HG02610 (cell line): ENCODE measurements around the gene VASP.

ENCODE experiments used
- ATAC-seq: cut with Tn5 transposase; IDR thresholded peaks from one replicate; pipeline ENCODE4 v1.9.1; 2021; ENCODE audit warnings: mild to moderate bottlenecking, moderate library complexity; ENCODE audit not compliant: unreplicated experiment

VASP gene

GRCh38 chr19:45473682-45474605 is 33.3 kb upstream of the VASP start:
- ATAC-seq, result no peak

DNA sequence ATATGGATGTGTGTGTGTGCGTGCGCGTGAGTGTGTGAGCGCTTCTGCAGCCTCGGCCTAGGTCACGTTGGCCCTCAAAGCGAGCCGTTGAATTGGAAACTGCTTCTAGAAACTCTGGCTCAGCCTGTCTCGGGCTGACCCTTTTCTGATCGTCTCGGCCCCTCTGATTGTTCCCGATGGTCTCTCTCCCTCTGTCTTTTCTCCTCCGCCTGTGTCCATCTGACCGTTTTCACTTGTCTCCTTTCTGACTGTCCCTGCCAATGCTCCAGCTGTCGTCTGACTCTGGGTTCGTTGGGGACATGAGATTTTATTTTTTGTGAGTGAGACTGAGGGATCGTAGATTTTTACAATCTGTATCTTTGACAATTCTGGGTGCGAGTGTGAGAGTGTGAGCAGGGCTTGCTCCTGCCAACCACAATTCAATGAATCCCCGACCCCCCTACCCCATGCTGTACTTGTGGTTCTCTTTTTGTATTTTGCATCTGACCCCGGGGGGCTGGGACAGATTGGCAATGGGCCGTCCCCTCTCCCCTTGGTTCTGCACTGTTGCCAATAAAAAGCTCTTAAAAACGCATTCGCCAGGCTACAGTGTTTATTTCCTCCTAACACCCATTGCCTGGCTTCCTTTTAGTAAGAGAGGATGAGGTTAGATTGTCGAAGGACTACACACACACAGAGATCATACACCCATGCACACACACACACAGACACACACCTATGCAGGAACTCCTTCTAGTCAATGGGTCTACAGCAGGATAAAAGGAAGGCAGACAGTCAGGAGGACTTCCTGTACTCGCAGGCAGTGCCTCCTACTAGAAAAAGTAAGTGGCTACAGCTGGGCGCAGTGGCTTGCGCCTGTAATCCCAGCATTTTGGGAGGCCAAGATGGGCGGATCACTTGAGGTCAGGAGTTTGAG is 32.4 kb upstream of the VASP start:
- no peak for ATAC-seq

- no peak for ATAC-seq
These were observed 31.6 kb upstream of the VASP start for GRCh38 chr19:45475537-45476291.

GRCh38 chr19:45476304-45476703 is 31.0 kb upstream of the VASP start:
- no peak for ATAC-seq

DNA sequence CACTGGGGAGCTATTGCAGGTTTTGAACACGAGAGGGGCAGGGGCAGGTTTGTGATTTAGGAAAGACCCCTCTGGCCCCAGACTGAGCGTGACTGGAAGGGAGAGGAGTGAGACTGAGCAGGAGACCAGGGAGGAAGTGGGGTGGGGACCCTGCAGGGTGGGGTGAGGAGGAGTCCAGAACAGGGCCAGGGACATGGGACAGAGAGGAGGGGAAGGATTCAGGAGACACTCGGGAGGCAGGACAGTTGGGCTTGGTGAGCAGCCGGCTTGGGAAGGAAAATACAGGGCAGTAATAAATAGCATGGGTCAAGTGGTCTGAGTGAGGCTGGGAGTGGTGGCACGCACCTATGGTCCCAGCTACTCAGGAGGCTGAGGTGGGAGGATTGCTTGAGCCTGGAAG is 30.1 kb upstream of the VASP start:
- no peak for ATAC-seq

GRCh38 chr19:45477713-45478453 is 29.4 kb upstream of the VASP start:
- ATAC-seq, result no peak

DNA sequence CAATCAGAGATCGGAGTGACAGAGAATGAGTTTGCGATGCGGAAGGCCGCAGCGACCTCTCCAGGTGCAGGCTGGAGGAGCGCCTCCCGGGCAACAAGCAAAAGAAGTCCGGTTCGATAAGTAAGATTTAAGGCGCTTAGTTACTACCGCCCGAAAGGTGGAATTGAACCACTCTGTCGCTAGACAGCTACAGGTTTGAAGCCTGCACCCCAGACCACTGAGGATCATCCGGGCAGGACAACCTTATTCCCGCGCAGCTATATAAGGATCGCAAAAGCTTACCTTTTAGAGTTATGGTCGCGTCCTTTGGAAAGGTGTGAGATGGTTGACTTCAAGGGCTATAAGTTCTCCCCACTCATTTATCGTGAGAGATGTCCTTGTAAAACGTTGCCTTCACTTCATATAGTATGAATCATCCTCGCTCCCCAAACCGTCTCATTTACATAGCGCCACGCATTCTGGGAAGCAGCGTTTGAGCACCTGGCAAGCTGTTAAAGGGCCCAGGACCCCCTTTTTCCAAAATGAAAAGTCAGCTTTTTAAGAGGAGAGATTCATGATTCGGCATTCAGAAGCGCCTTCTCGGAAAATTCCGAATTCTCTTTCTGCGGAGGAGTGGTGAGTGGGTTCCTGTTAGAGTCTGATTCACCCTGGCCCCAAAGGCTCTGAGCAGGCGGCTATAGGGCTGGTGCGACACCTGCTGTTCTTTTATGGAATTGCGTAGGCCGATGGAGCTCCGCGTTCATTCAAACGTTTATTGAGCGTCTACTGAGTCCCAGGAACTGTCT is 28.6 kb upstream of the VASP start:
- peak; percentile 63 for ATAC-seq

DNA sequence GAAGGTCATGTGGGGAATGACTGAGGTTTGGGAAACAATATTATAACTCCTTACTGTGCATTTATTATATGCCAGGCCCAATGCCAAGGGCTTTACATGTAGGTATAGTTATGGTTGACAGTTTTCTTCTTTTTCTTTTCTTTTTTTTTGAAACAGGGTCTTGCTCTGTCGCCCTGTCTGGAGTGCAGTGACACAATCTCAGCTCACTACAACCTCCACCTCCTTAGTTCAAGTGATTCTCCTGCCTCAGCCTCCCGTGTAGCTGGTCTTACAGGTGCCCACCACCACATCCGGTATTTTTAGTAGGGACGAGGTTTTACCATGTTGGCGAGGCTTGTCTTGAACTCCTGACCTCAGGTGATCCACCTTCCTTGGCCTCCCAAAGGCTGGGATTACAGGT is 24.2 kb upstream of the VASP start:
- ATAC-seq, result no peak

DNA sequence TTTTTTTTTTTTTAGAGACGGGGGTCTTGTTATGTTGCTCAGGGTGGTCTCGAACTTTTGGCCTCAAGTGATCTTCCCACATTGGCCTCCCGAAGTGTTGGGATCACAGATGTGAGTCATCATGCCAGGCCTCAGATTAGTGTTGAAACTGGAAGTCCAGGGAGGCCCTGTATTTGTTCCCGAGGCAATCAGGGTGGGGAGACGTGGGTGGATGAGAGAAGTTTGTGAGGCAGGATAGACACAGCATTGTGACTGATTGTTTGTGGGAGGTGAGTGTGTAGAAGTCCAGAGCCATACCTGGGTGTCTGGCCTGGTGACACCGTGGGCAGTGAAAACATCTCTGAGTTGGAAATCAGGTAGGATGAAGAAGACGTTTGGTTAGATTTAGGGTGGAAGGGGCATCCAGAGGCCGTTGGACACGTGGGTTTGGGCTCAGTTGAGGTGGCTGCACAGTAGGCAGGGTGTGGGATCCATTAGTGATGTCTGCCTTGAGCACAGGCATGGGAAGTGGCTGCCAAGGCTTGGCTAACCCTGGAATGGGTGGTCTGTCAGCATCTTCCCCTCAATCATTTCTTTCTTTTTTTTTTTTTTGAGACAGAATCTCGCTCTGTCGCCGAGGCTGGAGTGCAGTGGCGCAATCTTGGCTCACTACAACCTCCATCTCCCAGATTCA is 22.9 kb upstream of the VASP start:
- ATAC-seq, result no peak

DNA sequence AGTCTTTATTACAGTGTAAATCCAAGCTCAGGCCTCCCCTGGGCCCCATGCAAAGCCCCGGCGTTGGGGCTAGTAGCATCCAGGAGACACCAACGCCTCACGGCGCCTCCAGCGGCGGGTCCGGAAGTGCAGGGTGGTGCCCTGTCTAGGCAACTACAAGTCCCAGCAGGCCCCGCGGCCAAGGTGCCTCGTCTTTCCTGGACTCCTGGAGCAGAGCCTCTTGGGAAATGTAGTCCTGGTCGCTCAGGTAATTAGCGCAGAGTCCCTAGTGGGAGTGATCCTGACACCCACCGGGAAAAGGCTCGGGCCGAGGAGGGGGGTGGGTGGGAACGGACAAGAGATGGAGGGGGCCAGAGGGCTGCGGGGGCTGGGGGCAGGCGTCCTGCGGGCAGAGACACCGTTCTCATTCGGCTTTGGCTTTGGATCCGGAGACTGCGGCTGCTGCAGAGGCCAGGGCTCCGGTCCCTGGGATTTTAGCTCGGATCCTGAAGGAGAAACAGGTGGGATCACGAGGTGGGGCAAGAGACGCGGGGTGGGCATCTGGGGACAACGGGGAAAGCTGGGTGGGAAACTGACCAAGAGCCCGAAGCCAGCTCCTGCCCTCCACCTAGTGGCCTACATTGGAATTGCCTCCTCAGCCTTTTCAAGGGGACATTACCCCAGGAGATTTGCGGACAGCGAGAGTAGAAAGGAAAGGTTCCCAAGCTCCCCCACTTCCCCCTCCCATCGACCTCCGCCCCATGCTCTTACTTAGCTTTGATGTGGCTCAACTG is 21.8 kb upstream of the VASP start:
- ATAC-seq, result peak; percentile 90

DNA sequence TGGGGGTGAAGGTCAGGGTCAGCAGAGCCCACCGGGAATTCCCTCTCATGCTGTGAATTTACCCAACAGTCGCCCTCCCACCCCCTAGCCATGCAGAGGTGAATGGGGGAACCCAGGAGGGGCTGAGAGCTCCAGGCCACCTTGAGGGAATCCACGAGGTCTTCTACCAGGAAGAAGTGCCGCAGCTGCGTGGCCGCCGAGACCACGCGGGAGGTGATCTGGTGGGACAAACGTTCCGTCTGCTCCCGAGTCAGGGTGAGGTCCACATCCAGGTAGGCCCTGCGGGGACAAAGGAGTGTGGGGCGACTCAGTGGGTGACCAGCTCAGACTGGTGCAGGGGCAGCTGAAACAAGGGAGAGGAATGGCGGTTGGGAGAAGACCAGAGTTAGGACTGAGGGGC is 18.6 kb upstream of the VASP start:
- ATAC-seq, result no peak

- no peak for ATAC-seq
These were observed 17.9 kb upstream of the VASP start for GRCh38 chr19:45489216-45489855.

DNA sequence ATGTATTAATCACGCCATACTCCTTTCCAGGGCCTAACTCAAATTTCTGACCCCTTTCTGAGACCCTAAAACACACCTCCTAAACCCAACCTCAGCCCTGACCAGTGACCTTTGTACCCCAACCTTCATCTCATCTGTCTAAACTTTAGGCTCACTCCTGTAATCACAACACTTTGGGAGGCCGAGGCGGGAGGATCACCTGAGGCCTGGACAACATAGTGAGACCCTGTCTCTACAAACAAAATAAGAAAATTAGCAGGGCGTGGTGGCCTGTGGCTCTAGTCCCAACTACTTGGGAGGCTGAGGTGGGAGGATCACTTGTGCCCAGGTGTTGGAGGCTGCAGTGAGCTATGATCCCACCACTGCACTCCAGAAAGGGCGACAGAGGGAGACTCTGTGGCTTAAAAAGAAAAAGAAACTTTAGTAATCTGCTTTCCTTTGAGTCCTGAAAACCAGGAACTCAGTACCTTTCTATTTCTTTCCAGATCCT is 15.1 kb upstream of the VASP start:
- no peak for ATAC-seq

- no peak for ATAC-seq
These were observed 14.4 kb upstream of the VASP start for GRCh38 chr19:45492627-45493470.

DNA sequence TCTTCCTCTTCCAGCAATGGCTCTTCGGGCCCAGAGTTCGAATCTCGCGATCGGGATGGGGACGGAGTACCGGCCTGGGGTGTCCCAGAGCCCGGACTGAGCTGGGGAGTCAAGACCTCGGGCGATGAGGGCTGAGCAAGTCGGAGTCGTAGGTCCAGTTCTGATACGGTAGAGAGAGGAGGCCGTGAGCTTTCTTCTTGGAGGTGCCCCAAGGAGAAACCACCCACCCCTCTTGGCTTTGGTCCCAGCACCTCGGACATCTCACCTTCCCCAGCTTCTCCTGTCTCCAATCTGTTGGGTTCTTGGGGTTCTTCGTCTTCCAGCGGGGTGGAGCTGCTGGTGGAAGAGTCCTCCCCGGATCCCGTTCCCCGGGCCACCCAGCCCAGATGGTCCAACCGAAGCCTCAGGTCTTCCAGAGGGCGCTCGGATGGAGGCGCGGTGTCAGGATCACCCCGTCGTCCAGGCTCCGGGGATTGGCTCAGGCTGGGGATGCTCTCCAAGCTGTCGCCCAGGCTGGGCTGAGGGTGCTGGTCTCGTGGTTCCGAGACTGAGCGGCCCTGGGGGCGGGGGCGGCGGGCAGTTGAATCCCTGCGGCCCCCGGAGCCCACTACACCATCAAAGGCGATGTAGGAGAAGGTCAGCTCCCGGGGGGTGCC is 12.9 kb upstream of the VASP start:
- no peak for ATAC-seq

- no peak for ATAC-seq
These were observed 12.1 kb upstream of the VASP start for GRCh38 chr19:45495178-45495577.
